CD4-positive, alpha-beta T cell treated with Interleukin-17A for 1 hour (primary cell): ENCODE measurements around the gene SOD3.

ENCODE experiments used
- DNase-seq: peaks from one replicate; pipeline ENCODE4 v3.0.0-alpha.2; 2020

SOD3 gene

DNA sequence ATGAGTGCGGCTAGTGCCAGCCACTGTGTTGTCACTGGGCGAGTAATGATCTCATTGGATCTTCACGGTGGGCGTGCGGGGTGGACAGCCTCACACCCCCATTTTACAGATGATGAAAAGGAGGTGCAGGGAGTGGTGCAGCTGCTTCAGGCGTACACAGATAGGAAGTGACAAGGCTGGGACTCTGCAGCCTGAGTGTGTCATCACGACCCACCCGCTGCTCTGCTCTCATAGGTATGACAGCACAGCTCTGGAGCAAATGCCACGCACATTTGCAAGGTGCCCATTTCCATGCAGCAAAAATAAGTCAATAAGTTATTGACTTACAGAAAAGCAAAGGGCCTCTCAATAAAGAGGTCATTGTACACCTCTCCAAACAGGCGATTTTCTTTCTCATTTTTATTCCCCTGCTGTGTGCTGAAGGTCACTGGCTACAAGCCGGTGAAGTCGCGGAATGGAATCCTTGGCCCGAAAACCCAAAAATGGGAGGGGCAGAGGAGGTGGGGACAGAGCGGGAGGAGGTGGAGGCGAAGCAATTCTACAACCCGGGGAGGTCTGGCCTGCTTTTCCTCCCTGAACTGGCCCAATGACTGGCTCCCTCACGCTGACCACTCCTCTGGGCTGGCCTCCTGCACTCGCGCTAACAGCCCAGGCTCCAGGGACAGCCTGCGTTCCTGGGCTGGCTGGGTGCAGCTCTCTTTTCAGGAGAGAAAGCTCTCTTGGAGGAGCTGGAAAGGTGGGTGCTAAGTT, at the start of gene SOD3:
Gene SOD3 (plus strand): TSS at position 658 of the 750 bp plus-strand sequence. CDS start 3,949 bp downstream, outside the sequence.
- no peak for DNase-seq

- DNase-seq: no peak
Measured at GRCh38 chr4:24747234-24747975, 48.0 kb upstream of the SOD3 start.

- no peak for DNase-seq
Measured at GRCh38 chr4:24748023-24748422, 47.4 kb upstream of the SOD3 start.

DNA sequence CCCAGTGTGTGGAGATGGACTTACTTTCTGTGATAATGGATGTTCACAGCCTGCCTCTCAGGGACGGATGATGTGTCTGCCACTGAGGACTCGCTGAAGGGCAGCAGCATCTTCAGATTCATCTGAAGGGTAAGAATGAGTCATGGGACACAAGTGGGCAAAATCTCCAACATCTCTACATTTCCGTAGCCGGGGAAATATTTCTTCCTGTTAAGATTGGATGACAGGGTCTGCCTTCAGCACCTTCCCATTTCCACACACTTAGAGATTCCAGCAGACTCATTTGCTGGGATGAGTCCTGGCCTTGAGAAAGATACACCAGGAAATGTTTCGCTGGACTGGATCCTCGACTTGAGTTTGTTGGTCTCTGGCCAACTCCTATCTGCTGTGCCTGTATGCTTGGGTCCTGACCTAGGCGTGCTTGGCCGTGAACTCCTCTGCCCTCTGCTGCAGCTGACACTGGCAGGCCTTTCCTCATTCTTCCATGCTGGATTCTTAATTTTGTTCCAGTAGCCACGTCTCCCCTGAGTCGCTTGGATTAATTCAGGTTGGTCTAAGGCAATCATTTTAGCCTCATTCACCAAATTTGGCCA, 46.5 kb upstream of the SOD3 start:
- DNase-seq: no peak

DNA sequence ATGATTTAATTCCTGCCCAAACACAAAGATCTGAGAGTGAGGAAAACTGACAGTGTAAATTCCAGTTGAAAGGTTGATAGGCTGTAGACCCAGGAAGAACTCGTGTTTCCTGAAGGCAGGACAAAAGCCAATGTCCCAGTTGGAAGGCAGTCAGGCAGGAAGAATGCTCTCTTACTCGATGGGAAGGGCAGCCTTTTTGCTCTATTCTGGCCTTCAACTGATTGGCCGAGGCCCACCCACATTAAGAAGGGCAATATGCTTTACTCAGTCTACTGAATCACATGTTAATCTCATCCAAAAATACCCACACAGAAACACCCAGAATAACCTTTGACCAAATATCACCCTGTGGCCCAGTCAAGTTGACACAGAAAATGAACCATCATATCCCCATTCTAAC, 45.3 kb upstream of the SOD3 start:
- no peak for DNase-seq

DNA sequence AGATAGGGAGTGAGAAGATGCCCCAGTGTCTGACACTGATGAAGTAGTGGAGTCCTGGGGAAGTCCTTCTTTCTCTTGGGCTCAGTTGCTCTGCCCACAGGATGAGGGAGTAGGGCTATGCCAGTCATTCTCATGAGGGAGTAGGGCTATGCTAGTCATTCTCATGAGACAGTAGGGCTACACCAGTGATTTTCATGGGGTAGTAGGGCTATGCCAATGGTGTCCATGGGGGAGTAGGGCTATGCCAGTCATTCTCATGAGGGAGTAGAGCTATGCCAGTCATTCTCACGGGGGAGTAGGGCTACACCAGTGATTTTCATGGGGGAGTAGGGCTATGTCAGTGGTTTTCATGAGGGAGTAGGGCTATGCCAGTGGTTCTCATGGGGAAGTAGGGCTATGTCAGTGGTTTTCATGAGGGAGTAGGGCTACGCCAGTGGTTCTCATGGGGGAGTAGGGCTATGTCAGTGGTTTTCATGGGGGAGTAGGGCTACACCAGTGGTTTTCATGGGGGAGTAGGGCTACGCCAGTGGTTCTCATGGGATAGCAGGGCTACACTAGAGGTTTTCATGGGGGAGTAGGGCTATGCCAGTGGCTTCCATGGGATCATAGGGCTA, 43.3 kb upstream of the SOD3 start:
- DNase-seq: no peak

GRCh38 chr4:24753519-24753918, 41.9 kb upstream of the SOD3 start:
- DNase-seq: no peak

- no peak for DNase-seq
Measured at GRCh38 chr4:24754571-24754970, 40.8 kb upstream of the SOD3 start.

GRCh38 chr4:24763631-24764297, 31.6 kb upstream of the SOD3 start:
- DNase-seq: no peak

GRCh38 chr4:24764345-24764744, 31.0 kb upstream of the SOD3 start:
- DNase-seq: no peak

GRCh38 chr4:24765376-24765988, 29.9 kb upstream of the SOD3 start:
- DNase-seq: no peak

- no peak for DNase-seq
Measured at GRCh38 chr4:24768006-24768405, 27.4 kb upstream of the SOD3 start.

DNA sequence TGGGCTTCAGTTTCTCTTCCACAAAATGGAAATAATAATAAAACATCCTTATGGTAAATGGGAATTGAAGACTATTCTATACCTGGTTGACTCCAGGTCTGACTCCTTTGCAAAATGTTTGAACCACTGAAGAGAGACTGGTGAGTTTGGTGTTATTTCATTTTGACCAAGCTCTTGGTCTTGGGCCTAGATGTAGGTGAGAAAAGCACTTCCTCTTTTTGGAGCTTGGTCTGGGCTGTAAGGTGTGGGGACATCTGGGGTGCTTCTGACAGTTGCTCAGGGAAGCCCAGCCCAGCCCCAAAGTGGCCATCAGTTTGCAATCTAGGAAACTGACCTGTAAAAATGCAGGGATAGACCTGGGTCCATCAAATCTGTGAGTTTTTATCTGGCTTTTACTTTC, 26.8 kb upstream of the SOD3 start:
- no peak for DNase-seq

GRCh38 chr4:24769571-24769970, 25.8 kb upstream of the SOD3 start:
- DNase-seq: no peak

- no peak for DNase-seq
Measured at GRCh38 chr4:24770032-24770584, 25.3 kb upstream of the SOD3 start.

DNA sequence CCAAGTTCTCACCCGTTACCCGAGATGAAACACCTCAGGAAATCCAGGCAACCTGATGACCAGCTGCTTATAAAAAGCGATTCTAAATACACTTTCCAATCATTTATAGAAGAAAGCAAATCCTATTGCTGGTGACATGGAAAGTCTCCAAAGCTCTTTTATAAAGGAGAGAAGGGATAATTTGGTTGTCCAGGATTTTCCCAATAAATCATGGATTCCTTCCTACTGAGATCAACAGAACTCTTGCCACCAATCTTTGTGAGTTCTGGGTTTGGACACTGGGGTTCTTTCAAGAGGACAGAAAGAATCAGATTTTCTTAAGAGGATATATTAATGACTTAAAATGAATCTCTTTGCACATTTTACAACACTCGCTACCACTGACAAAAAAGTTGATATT, 24.7 kb upstream of the SOD3 start:
- DNase-seq: no peak

DNA sequence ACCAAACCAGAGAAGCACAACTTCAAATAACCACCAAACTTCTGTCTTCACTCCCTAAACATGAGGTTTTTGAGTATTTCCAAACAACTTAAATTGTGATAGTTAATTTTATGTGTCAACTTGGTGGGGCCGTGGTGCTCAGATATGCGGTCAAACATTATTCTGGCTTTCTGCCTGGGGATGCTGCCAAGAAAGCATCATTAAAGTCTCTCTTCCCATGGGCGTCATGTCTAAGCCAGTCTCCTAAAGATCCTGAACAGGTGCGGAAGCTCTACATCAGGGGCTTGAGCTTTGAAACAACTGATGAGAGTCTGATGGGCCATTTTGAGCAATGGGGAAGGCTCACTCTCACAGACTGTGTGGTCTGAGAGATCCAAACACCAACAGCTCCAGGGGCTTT, 24.1 kb upstream of the SOD3 start:
- no peak for DNase-seq

DNA sequence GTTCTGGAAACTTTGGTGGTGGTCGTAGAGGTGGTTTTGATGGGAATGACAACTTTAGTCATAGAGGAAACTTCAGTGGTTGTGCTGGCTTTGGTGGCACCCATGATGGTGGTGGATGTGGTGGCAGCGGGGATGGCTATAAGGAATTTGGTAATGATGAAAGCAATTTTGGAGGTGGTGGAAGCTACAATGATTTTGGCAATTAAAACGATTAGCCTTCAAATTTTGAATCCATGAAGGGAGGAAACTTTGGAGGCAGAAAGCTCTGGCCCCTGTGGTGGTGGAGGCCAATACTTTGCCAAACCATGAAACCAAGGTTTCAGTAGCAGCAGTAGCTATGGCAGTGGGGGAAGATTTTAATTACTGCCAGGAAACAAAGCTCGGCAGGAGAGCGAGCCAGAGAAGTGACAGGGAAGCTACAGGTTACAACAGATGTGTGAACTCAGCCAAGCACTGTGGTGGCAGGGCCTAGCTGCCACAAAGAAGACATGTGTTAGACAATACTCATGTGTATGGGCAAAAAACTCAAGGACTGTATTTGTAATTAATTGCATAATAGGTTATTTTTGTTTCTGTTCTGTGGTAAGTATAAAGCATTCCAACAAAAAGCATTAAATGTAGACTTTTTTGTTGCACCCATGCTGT, 23.2 kb upstream of the SOD3 start:
- no peak for DNase-seq

- DNase-seq: no peak
Measured at GRCh38 chr4:24772952-24773351, 22.4 kb upstream of the SOD3 start.

- no peak for DNase-seq
Measured at GRCh38 chr4:24774452-24774851, 20.9 kb upstream of the SOD3 start.

- DNase-seq: no peak
Measured at GRCh38 chr4:24775032-24775605, 20.3 kb upstream of the SOD3 start.
